HG03521 (cell line): Measurements from ENCODE around the gene HSPBAP1.
"Not testable (repeated sequence)": the region's sequence is repeated elsewhere in the genome, so short reads cannot be mapped to it uniquely, and the experiment has no call there.

Source experiments
- ATAC-seq: cut with Tn5 transposase; IDR thresholded peaks from one replicate; pipeline ENCODE4 v1.9.1; 2021; ENCODE audit warnings: mild to moderate bottlenecking, moderate library complexity; ENCODE audit not compliant: unreplicated experiment

HSPBAP1 gene

GRCh38 chr3:122785231-122785630 is 8.4 kb downstream of the HSPBAP1 start:
- ATAC-seq: no peak

GRCh38 chr3:122784436-122784835 is 9.2 kb downstream of the HSPBAP1 start:
- ATAC-seq: no peak

- ATAC-seq: no peak
These were observed 10.8 kb downstream of the HSPBAP1 start for GRCh38 chr3:122782804-122783203.

GRCh38 chr3:122777563-122777962 is 16.1 kb downstream of the HSPBAP1 start:
- ATAC-seq: no peak

- ATAC-seq: no peak
These were observed 16.8 kb downstream of the HSPBAP1 start for GRCh38 chr3:122776675-122777468.

GRCh38 chr3:122774564-122774963 is 19.1 kb downstream of the HSPBAP1 start:
- no peak for ATAC-seq

GRCh38 chr3:122773944-122774509 is 19.6 kb downstream of the HSPBAP1 start:
- ATAC-seq: peak; percentile 52

GRCh38 chr3:122772827-122773226 is 20.8 kb downstream of the HSPBAP1 start:
- ATAC-seq: no peak

GRCh38 chr3:122770521-122771202 is 23.0 kb downstream of the HSPBAP1 start:
- no peak for ATAC-seq

- ATAC-seq: no peak
These were observed 25.9 kb downstream of the HSPBAP1 start for GRCh38 chr3:122767540-122768372.

- ATAC-seq: no peak
These were observed 27.2 kb downstream of the HSPBAP1 start for GRCh38 chr3:122766430-122766829.

- no peak for ATAC-seq
These were observed 33.0 kb downstream of the HSPBAP1 start for GRCh38 chr3:122760453-122761271.

GRCh38 chr3:122758877-122759560 is 34.6 kb downstream of the HSPBAP1 start:
- ATAC-seq: no peak

- no peak for ATAC-seq
These were observed 38.1 kb downstream of the HSPBAP1 start for GRCh38 chr3:122755491-122755890.

GRCh38 chr3:122754929-122755328 is 38.7 kb downstream of the HSPBAP1 start:
- ATAC-seq: no peak

- ATAC-seq: no peak
These were observed 45.3 kb downstream of the HSPBAP1 start for GRCh38 chr3:122748347-122748746.

- not testable (repeated sequence) for ATAC-seq
These were observed 46.3 kb downstream of the HSPBAP1 start for GRCh38 chr3:122747295-122747694.

GRCh38 chr3:122745369-122746021 is 48.1 kb downstream of the HSPBAP1 start:
- no peak for ATAC-seq

- no peak for ATAC-seq
These were observed 50.0 kb downstream of the HSPBAP1 start for GRCh38 chr3:122743581-122744120.
